H1 (cell line): ENCODE data around the gene GAPDH. TPM values are rescaled to one million over a fixed set of nuclear protein-coding genes. Genes with fewer than 3 reads are reported as not detected.

ENCODE experiments used
- ATF2 ChIP-seq: IDR thresholded peaks from 2 replicates; pipeline ENCODE4 v1.6.1; 2012; ENCODE audit warnings: low read length, inconsistent platforms
- EZH2 ChIP-seq: fragments of 200-600 bp; sonication (generic); IDR thresholded peaks from 2 replicates; pipeline ENCODE4 v1.7.1; 2012; ENCODE audit warnings: low read depth, mild to moderate bottlenecking, moderate library complexity, low read length, inconsistent platforms; ENCODE audit not compliant: severe bottlenecking
- RXRA ChIP-seq: IDR thresholded peaks from 2 replicates; pipeline ENCODE4 v1.6.1; 2011; ENCODE audit warnings: low read depth, mild to moderate bottlenecking, low read length, moderate library complexity; ENCODE audit not compliant: insufficient read depth
- SUZ12 ChIP-seq: fragments of 200-600 bp; sonication (generic); IDR thresholded peaks from 2 replicates; pipeline ENCODE4 v1.6.1; 2012; ENCODE audit warnings: mild to moderate bottlenecking, inconsistent platforms, low read length, moderate library complexity, mixed read lengths
- TBP ChIP-seq: IDR thresholded peaks from 2 replicates; pipeline ENCODE4 v1.6.1; 2011; ENCODE audit warnings: low read depth, low read length, improper control_type of control experiment
- TEAD4 ChIP-seq: IDR thresholded peaks from 2 replicates; pipeline ENCODE4 v1.6.1; 2012; ENCODE audit warnings: low read depth, low read length, inconsistent platforms, mixed read lengths
- polyA plus RNA-seq, 7 experiments: library from polyadenylated mRNA; depleted of rRNA in 3 of 7; stranded (reverse) in 5 of 7; unstranded in 2 of 7; fragments of >200 nt in 5 of 7; fragments of 200-250 nt in 2 of 7; gene quantifications; 1 replicate in 5 of 7; 2 replicates in 1 of 7; 4 replicates in 1 of 7; pipeline versions ENCODE4 v1.2.1 to v1.2.3, GENCODE V29; 2011 to 2013; ENCODE audit warnings: missing spikeins in 2 of 7, mixed read lengths in 2 of 7
- total RNA-seq: library from RNA; stranded (reverse); fragmentation: NEBNext Ultra II Directional; extraction: Animal tissue kit (Norgen Biotek cat#: 25700); gene quantifications from 2 replicates; pipeline ENCODE4 v1.2.1, GENCODE V29; 2021

Gene GAPDH
- total and polyA plus RNA-seq, 2 of the 8 experiments (the other 6 are each of a cell fraction or from before 2014, with no cell fraction given) = 5,175 to 15,878 TPM

- TF ChIP-seq RXRA (no peak), EZH2 (no peak), ATF2 (peak; percentile 84), TBP (peak; percentile 6; the same call in 1 of the 2 replicates), TEAD4 (no peak), SUZ12 (no peak)
Observed at GRCh38 chr12:6538420-6539313, 4.3 kb downstream of the GAPDH start (continued).
